NB4 (cell line): ENCODE results near the gene PCSK7.

Source experiments
- CTCF ChIP-seq: IDR thresholded peaks from one replicate; pipeline ENCODE4 v1.5.1; 2012; ENCODE audit warnings: low read depth, low read length
- POLR2A ChIP-seq: IDR thresholded peaks from 2 replicates; pipeline ENCODE4 v1.6.1; 2011; ENCODE audit warnings: mild to moderate bottlenecking; ENCODE audit not compliant: insufficient read length; ENCODE audit errors: extremely low read depth

- TF ChIP-seq POLR2A: no peak
- TF ChIP-seq CTCF: no peak
These were observed 6.2 kb downstream of the PCSK7 start for GRCh38 chr11:117225553-117226170.
